VCaP (cell line): ENCODE results near the gene PHLDA2.
"Not testable (repeated sequence)": the region's sequence is repeated elsewhere in the genome, so short reads cannot be mapped to it uniquely, and the experiment has no call there.

Experiments
- H3K27ac ChIP-seq: fragments of 450-650 bp; 2 replicates; pipeline ENCODE4 v1.5.1; 2017
- TF ChIP-seq, protein P1 (sequence below): fragments of 450-650 bp; conservative IDR thresholded peaks from 2 replicates; pipeline ENCODE4 v1.5.1; 2017; ENCODE audit warnings: mild to moderate bottlenecking, moderate library complexity

Gene PHLDA2

DNA sequence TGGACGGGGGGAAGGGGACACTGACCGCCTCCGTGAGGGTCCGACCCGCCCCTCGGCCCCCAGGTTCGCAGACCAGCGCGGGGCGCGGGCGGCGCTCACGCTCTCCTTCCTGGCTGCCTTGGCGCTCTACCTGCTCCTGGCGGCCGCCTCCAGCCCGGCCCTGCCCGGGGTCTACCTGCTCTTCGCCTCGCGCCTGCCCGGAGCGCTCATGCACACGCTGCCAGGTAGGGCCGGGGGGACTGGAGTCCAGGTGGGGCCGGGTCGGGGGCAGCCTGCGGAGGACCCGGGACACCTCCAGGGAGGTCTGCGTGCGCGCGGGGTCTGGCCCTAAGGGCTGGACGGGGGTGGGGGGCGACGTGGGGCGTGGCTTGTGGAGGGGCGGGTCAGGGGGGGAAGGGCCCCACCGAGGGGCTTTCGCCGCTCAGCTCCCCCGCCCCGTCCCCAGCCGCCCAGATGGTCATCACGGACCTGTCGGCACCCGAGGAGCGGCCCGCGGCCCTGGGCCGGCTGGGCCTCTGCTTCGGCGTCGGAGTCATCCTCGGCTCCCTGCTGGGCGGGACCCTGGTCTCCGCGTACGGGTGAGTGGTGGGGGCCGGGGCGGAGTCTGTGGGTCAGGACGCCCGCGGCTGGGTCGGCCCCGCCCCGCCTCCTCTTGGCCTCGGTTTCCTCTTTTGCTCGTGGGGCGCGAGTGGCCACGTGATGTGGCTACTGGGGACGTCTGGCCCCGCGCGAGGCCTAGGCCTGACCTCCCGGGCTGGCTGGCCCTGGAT lies 19.9 kb downstream of the PHLDA2 start:
- TF ChIP-seq, protein P1, sequence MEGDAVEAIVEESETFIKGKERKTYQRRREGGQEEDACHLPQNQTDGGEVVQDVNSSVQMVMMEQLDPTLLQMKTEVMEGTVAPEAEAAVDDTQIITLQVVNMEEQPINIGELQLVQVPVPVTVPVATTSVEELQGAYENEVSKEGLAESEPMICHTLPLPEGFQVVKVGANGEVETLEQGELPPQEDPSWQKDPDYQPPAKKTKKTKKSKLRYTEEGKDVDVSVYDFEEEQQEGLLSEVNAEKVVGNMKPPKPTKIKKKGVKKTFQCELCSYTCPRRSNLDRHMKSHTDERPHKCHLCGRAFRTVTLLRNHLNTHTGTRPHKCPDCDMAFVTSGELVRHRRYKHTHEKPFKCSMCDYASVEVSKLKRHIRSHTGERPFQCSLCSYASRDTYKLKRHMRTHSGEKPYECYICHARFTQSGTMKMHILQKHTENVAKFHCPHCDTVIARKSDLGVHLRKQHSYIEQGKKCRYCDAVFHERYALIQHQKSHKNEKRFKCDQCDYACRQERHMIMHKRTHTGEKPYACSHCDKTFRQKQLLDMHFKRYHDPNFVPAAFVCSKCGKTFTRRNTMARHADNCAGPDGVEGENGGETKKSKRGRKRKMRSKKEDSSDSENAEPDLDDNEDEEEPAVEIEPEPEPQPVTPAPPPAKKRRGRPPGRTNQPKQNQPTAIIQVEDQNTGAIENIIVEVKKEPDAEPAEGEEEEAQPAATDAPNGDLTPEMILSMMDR, result no peak
- no peak overlapping the region for H3K27ac ChIP-seq

DNA sequence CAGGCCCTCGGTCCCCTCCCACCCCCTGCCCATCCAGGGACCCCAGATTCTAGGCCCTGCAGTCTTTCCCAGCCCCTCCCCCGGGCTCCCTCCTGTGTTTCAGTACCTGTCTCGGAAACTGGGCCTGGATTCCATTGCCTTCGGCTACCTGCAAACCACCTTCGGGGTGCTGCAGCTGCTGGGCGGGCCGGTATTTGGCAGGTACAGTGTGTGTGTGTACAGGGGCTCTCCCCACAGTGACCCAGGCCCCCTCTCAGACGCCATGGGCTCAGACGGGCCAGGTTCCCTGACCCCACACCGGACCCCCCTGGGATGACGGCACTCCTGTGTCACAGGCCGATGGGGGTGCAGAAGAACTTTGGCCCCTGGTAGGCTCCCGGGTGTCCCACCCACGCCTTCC lies 21.1 kb downstream of the PHLDA2 start:
- no peak overlapping the region for H3K27ac ChIP-seq
- TF ChIP-seq, protein P1, result no peak

GRCh38 chr11:2905299-2905698 lies 23.9 kb downstream of the PHLDA2 start:
- not testable (repeated sequence) for H3K27ac ChIP-seq

- TF ChIP-seq, protein P1, result no peak
- no peak overlapping the region for H3K27ac ChIP-seq
These were observed 24.8 kb downstream of the PHLDA2 start for GRCh38 chr11:2904153-2905052.

DNA sequence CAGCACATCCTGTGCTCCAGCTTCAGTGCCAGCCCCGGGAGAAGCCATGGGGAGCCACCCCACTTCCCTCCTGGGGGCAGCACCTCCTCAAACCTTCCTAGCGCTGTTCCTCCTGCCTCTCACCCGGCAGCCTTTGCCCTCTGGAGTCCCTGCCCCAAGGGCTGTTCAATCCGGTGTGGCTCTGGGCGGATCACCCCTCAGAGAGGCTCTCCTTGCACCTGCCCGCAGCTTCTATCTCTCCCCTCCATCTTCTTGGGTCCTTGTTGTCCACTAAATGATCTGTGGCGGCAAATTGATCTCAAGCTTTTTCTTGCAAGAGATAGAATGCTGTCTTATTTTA lies 25.6 kb downstream of the PHLDA2 start:
- H3K27ac ChIP-seq, result no peak overlapping the region
- TF ChIP-seq, protein P1, result no peak

DNA sequence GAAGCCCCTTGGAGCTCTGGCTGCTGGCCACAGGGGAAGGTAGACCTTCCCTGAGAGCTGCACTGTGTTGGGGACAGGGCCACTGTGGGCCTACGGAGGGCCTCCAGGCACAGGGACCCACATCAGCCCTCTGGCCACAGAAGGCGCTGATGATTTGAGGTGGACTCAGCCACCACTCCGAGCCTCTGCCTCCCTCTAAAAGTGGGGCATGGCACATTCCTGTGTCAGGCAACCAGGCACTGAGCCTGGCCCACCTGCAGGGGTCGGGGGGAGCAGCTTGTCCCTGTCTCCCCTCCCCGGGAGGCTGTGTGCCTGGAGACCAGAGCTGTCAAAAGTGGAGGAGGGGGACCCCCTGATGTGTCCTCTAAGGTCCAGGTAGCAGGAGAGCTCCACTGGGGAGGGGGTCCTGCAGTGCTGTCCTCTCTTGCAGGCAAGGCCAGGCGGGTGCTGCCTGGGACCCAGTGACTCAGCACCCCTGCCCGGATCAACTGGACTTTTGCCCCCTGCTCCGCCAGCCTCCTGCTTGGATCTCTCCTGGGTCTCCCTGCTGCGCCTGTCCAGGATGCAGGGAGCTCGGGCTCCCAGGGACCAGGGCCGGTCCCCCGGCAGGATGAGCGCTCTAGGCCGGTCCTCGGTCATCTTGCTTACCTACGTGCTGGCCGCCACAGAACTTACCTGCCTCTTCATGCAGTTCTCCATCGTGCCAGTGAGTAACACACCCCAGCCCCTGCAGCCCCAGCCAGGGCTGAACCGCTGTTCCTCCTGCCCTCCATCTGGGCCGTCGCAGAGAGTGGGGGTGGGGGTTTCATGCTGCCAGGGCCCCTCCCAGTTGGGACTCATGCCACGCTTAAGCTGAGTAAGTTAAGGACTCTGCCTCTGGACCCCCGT lies 26.2 kb downstream of the PHLDA2 start:
- TF ChIP-seq, protein P1, result no peak
- peak overlapping the region; percentile 54; the same call in 1 of the 2 replicates for H3K27ac ChIP-seq

- TF ChIP-seq, protein P1, result no peak
- H3K27ac ChIP-seq, result peak overlapping the region; percentile 54
These were observed 27.1 kb downstream of the PHLDA2 start for GRCh38 chr11:2901854-2902783.
